ENCODE measurements around the gene DDX59. TPM values are rescaled to one million over a fixed set of nuclear protein-coding genes. Genes with fewer than 3 reads are reported as not detected.

DDX59 gene
- total RNA-seq, 6 experiments from 2014 or later = 13.2 to 17.3 (median 14.6) TPM

DNA sequence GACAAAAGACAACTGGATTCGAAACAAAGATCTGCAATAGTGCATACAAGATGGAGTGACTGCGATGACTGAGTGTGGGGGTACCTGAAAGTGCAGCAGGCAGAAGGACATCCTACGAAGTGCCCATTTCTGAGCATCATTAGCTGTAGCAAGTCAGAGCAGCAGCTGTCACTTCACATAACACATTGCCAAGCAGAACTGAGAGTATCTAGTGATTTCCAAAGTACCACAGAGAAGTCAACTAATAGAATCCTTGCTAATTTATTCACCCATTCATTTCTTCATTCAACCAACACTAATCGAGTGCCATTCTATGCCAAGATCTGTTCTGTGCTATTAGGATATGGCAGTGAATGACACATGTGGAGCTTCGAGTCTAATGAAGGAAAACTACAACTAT, 37.4 kb upstream of the DDX59 start:
- Mint-ChIP-seq H3K27me3 (ENCODE audit: insufficient read depth) (peaks cover 4% of the 10 kb centered on the region), H3K27ac (no peak overlapping the region), H3K4me1 (ENCODE audit: low read depth) (peaks cover 11% of the 10 kb centered on the region), H3K4me3 (no peak overlapping the region), H3K9me3 (no peaks in the 10 kb centered on the region), H3K36me3 (ENCODE audit: low read depth) (peaks cover 4% of the 10 kb centered on the region; the same call in 1 of the 2 replicates)
- TF ChIP-seq, protein P1, sequence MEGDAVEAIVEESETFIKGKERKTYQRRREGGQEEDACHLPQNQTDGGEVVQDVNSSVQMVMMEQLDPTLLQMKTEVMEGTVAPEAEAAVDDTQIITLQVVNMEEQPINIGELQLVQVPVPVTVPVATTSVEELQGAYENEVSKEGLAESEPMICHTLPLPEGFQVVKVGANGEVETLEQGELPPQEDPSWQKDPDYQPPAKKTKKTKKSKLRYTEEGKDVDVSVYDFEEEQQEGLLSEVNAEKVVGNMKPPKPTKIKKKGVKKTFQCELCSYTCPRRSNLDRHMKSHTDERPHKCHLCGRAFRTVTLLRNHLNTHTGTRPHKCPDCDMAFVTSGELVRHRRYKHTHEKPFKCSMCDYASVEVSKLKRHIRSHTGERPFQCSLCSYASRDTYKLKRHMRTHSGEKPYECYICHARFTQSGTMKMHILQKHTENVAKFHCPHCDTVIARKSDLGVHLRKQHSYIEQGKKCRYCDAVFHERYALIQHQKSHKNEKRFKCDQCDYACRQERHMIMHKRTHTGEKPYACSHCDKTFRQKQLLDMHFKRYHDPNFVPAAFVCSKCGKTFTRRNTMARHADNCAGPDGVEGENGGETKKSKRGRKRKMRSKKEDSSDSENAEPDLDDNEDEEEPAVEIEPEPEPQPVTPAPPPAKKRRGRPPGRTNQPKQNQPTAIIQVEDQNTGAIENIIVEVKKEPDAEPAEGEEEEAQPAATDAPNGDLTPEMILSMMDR (IDR thresholded peaks at IDR 0.05) = no peak
- DNase-seq = no peak

DNA sequence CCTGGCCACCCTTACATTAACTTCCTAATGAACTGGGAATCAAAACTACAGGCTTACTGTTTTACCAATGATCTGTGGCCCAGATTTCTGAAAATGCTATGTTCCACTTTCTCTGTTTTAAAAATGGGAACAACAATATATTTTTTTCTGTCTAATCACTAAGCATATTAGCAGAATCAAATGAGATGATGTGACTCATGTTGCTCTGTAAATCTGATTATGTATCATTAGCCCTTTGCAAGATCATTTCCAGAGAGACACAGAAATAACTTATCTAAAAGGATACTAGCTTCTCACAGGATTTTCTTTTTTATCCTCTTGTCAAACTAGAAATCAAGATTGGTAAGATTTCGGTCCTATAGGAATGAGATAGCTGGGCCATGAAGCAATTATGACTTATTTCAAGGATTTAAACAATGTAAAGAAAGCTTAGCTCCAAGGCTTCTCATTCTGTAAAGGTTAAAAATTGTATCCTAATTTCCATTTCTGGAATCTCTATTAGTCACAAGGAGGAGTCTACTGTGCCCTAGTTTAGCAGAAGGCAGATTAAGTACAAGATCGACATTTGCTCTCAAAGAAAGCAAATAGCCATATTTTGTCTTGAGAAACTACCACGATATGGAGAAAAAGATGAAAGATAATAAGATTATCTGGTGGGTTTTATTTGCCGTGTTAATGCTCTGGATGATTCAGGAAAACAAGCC, 36.6 kb upstream of the DDX59 start:
- TF ChIP-seq, protein P1 (IDR thresholded peaks at IDR 0.05) = no peak
- Mint-ChIP-seq H3K36me3 (ENCODE audit: low read depth) (peaks cover 4% of the 10 kb centered on the region; the same call in 1 of the 2 replicates), H3K4me1 (ENCODE audit: low read depth) (peaks cover 11% of the 10 kb centered on the region), H3K9me3 (no peaks in the 10 kb centered on the region), H3K27me3 (ENCODE audit: insufficient read depth) (peaks cover 4% of the 10 kb centered on the region), H3K4me3 (no peak overlapping the region), H3K27ac (no peak overlapping the region)
- DNase-seq = no peak

DNA sequence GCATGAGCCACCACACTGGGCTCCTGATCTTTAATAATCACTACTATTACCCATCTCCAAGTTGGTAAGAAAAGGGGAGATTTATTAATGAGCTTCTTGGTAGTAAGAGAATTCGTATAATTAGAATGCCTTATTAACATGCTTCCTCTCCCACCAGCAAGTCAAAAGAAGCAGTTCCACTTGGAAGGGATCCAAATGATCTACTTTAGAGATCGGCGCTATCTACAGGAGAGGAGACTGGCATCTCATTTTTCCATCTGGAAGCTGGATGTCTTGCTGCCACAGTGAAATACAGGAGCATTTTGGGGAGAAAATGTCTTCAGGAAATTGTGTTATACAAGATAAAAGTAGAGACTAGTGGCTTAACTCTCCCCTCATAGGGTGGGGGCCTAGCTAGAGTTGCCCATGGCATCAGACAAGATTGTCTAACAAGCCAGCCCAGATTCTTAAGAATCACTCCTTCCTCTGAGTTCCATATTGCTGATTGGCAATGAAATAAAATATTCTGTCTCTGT, 35.3 kb upstream of the DDX59 start:
- peaks cover 12% of the 10 kb centered on the region for H3K4me1 Mint-ChIP-seq (ENCODE audit: low read depth)
- H3K9me3 Mint-ChIP-seq = no peaks in the 10 kb centered on the region
- H3K27me3 Mint-ChIP-seq (ENCODE audit: insufficient read depth) = peaks cover 4% of the 10 kb centered on the region
- DNase-seq = no peak
- peaks cover 4% of the 10 kb centered on the region; the same call in 1 of the 2 replicates for H3K36me3 Mint-ChIP-seq (ENCODE audit: low read depth)
- TF ChIP-seq, protein P1 (IDR thresholded peaks at IDR 0.05) = no peak
- no peak overlapping the region for H3K4me3 Mint-ChIP-seq
- H3K27ac Mint-ChIP-seq = no peak overlapping the region

DNA sequence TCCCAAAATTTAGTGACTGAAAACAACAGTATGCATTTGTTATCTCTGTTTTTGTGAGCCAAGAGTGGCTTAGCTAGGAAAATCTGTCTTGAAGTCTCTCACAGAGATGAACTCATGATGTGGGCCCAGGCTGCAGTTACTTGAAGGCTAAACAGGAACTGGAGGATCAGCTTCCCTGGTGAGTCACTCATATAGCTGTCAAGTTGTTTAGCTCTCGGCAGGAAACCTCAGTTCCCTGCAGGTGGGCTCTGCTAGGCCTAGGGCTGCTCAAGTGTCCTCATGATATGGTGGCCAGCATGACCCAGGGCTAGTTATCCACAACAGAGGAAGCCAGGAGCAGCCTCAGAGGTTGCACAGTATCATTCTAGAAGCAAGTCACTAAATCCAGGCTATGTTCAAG, 30.2 kb upstream of the DDX59 start:
- peak; percentile 46 for DNase-seq
- Mint-ChIP-seq H3K27ac (peak overlapping the region; percentile 23; the same call in 1 of the 2 replicates), H3K36me3 (ENCODE audit: low read depth) (no peaks in the 10 kb centered on the region), H3K9me3 (no peaks in the 10 kb centered on the region), H3K4me1 (ENCODE audit: low read depth) (0 out of 2 replicates have a peak, but pooled peaks cover 6% of the 10 kb centered on the region), H3K27me3 (ENCODE audit: insufficient read depth) (peaks cover 7% of the 10 kb centered on the region), H3K4me3 (no peak overlapping the region)
- TF ChIP-seq, protein P1 (IDR thresholded peaks at IDR 0.05) = no peak

DNA sequence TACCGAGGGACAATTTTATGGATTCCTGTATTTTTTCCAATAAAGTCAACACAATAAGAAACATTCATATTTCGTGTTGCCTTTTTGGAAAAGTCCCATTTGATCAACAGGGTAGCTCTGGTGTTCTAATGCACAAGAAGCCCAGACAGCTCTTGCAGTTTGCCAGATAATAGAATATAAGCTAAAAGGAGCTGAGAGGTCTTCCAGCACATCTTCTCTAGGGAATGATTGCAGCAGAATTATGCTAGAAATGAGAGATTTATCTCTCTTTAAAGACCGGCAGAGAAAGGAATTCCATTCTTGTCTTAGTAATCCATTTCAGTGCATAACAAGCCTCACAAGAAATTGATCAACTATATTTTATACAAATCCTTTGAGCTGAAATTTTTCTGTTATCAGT, 25.0 kb upstream of the DDX59 start:
- Mint-ChIP-seq H3K36me3 (ENCODE audit: low read depth) (no peaks in the 10 kb centered on the region), H3K4me3 (no peak overlapping the region), H3K27ac (no peak overlapping the region), H3K4me1 (ENCODE audit: low read depth) (0 out of 2 replicates have a peak, but pooled peaks cover under 1% of the 10 kb centered on the region), H3K27me3 (ENCODE audit: insufficient read depth) (peaks cover 5% of the 10 kb centered on the region), H3K9me3 (no peaks in the 10 kb centered on the region)
- DNase-seq = no peak
- TF ChIP-seq, protein P1 (IDR thresholded peaks at IDR 0.05) = no peak

Data from HFFc6 (cell line).